NB4 (cell line): ENCODE measurements around the gene PRR15L.

Experiments
- DNase-seq: peaks from one replicate; pipeline ENCODE4 v3.0.0; 2010; ENCODE audit warnings: low read depth
- H3K4me3 ChIP-seq: one replicate; pipeline ENCODE4 v1.5.1; 2011; ENCODE audit warnings: mild to moderate bottlenecking, low read depth, low read length, moderate library complexity
- CTCF ChIP-seq: IDR thresholded peaks from one replicate; pipeline ENCODE4 v1.5.1; 2012; ENCODE audit warnings: low read depth, low read length
- MAX ChIP-seq: IDR thresholded peaks from 2 replicates; pipeline ENCODE4 v1.6.1; 2011; ENCODE audit warnings: low read depth, low read length
- MYC ChIP-seq: IDR thresholded peaks from 2 replicates; pipeline ENCODE4 v1.6.1; 2011; ENCODE audit warnings: low read depth, low read length
- POLR2A ChIP-seq: IDR thresholded peaks from 2 replicates; pipeline ENCODE4 v1.6.1; 2011; ENCODE audit warnings: mild to moderate bottlenecking; ENCODE audit not compliant: insufficient read length; ENCODE audit errors: extremely low read depth

The PRR15L gene

GRCh38 chr17:47913050-47913449, 44.6 kb downstream of the PRR15L start:
- no peak for DNase-seq
- TF ChIP-seq MAX, result no peak
- no peak for TF ChIP-seq MYC
- no peak for TF ChIP-seq CTCF
- TF ChIP-seq POLR2A, result no peak

GRCh38 chr17:47907932-47908562, 49.6 kb downstream of the PRR15L start:
- TF ChIP-seq CTCF, result no peak
- TF ChIP-seq MYC, result no peak
- no peak for TF ChIP-seq POLR2A
- no peak for TF ChIP-seq MAX
- peak; percentile 67 for DNase-seq

More at GRCh38 chr17:47913050-47913449, 44.6 kb downstream of the PRR15L start:
- H3K4me3 ChIP-seq, result no peak overlapping the region

DNA sequence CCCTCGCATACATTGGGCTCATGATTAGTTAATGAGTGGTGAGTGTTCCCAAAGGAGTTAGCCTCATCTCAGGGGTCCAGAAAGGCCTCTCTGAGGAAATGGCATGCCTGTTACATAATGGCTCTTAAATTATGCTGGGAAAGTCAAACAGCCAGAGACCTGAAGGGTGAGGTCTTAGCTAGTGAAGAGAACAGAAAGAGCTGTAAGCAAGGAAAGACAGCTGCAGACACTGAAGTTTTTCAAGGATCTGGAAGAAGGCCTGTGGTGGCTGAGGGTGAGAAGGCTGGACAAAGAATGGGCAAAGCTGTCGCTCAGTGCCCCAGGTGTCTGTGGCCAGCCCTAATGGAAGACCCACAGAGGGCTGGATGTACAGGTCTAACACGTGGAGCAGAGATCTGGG, 51.2 kb downstream of the PRR15L start:
- TF ChIP-seq MAX (no peak), CTCF (no peak)
- no peak for DNase-seq
- no peak overlapping the region for H3K4me3 ChIP-seq

More at GRCh38 chr17:47907932-47908562, 49.6 kb downstream of the PRR15L start:
- H3K4me3 ChIP-seq, result no peak overlapping the region

DNA sequence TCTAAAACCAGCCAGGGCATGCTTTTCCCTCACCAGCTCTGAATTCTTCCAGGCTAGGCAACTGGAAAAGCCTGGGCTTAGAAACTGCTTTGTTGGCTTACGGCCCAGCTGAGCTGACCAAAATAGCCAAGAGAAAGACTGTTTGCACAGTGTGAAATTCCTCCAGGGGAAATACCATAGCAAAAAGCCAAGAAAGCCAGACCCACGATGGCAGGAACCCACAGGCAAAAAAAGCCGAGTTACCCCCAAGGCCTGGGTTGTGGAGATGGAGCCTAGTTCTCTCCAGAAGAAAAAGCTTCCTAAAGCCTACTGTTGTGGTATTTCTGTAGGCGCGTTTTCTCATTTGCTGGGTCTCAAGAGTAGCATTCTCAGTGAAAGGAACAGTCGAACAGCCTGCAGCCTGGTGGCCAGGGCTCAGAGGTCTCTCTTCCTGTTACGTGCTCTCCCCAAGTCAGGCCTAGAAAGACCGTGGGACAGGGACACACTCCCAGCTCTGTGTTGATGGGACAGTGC, 52.4 kb downstream of the PRR15L start:
- TF ChIP-seq CTCF, result no peak
- no peak for TF ChIP-seq MYC
- no peak for TF ChIP-seq MAX
- TF ChIP-seq POLR2A, result no peak
- no peak for DNase-seq
- no peak overlapping the region for H3K4me3 ChIP-seq

GRCh38 chr17:47902039-47902744, 55.5 kb downstream of the PRR15L start:
- no peak for TF ChIP-seq MYC
- no peak for TF ChIP-seq MAX
- TF ChIP-seq CTCF, result no peak
- no peak for TF ChIP-seq POLR2A
- no peak overlapping the region for H3K4me3 ChIP-seq

More at GRCh38 chr17:47902039-47902744, 55.5 kb downstream of the PRR15L start:
- DNase-seq, result no peak
